Stimulated activated CD4-positive, alpha-beta T cell treated with anti-CD3 and anti-CD28 coated beads, Interleukin-1b, Interleukin-23, amount 100 ng/mL, for 24 hours (primary cell): ENCODE data around the gene NOMO2.
"Not testable (repeated sequence)": the region's sequence is repeated elsewhere in the genome, so short reads cannot be mapped to it uniquely, and the experiment has no call there.

Experiments used
- DNase-seq, 4 experiments: peaks; one replicate each; pipeline ENCODE4 v3.0.0-alpha.2; 2020; ENCODE audit warnings: low read depth in 4 of 4, low spot score in 1 of 4

NOMO2 gene

DNA sequence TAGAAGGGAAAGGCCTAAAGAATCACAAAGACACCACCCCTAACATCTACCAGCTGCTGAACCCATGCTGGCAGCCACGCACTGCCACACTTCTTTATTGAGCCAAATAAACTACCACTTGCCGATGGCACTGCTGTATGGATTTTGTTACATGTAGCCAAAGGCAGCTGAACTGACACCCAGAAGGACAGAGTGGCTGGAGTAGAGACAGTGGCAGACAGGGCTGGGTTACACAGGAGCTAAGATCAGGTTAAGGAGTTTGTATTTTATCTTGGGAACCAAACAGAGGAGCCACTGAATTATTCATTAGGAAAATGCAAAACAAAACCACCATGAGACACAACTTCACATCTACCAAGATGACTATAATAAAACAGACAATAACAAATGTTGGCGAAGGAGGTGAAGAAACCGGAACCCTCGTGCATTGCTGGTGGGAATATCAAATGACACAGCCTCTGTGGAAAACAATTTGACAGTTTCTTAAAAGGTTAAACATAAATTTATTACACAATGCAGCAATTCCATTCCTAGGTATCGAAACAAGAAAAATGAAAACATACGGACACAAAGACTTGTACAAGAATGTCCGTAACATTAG lies 35.9 kb downstream of the NOMO2 start:
- DNase-seq, result not testable (repeated sequence)

DNA sequence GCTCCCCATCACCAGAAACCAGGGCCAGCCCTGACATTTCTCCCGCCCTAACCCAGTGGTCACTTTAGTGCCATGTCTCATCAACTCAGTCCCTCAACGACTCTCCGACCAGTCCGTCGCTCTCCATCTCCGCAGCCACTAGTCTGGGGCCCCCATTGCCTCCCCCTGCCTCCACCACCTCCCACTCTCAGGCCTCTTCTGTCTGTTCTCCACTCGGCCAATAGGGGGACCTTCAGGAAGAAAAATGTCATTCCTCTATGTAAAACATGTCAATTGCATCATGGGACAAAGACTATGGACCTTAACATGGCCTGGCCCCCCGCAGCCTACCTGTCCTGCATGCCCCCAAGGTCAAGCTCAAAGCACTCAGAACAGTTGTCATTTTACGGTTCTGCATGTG lies 39.3 kb downstream of the NOMO2 start:
- DNase-seq, result not testable (repeated sequence)

DNA sequence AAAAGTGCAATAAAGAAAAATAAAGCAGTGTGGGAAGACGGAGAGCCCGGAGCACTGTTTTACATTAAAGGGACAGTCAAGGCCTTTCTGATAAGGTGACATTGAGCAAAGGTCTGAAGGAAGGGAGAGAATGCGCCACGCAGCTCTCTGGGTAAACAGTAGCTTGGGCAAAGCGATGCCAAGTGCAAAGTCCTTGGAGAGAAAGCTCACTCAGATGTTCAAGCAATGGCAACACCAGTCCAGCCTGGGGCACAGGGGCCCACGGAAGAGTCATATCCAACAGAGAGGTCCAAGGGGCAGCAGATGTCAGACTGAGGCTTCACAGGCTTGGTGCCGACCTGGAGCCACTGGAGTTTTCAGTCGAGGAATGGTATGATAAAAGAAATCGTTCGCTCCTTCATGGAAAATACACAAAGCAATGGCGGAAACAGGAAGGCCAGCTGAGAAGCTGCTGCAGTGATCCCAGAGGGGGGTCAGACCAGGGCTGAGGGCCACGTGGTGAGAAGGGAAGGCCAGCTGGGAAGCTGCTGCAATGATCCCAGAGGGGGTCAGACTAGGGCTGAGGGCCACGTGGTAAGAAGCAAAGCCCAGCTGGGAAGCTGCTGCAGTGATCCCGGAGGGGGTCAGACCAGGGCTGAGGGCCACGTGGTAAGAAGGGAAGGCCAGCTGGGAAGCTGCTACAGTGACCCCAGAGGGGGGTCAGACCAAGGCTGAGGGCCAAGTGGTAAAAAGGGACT lies 40.3 kb downstream of the NOMO2 start:
- DNase-seq, result not testable (repeated sequence)

DNA sequence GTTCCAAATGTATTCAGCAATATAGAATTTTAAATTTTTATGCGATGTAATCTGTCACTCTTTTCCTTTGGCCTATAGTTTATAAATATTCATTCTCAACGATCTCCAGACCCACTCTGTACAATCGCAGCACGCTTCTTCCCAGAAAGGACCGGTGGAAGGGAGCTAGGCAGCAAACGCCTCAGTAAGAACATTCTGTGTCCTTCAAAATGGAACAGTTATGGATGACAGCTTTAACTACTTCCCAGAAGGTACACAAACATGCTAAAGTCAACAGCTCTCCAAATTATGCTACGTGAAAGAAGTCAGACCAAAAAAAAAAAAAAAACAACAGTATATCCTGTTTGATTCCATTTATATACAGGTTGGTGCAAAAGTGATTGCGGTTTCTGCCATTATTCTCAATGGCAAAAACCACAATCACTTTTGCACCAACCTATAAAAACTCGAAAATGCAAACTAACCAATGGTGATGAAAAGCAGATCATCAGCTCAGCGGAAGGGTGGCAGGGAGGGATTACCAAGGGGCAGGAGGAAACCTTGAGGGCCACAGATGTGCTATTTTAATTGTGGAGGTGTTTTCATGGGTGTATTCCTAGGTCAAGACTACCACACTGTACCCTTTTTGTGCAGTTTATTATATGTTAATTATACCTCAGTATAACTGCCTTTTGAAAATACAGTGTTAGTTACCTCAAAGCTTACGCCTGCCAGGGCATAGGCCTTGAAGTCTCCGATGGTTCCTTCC lies 43.2 kb downstream of the NOMO2 start:
- DNase-seq, result not testable (repeated sequence)

DNA sequence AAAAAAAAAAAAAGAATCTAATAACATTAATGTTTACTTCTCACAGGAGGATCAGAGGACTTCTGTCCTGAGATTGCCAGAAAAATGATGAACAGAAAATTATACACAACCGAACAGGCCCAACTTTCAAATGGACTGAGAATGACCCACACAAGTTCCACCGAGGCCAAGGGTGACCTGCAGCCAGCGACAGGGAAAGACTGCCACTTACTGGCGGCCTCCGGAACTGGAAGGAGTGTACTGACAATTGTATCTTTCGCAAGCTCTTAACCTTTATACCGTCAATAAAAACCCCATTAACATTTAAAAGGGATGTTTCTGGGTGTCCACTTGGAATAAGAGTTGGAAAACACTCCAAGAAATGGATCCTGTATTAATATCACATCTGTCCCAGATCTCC lies 63.5 kb downstream of the NOMO2 start:
- DNase-seq, result not testable (repeated sequence)

DNA sequence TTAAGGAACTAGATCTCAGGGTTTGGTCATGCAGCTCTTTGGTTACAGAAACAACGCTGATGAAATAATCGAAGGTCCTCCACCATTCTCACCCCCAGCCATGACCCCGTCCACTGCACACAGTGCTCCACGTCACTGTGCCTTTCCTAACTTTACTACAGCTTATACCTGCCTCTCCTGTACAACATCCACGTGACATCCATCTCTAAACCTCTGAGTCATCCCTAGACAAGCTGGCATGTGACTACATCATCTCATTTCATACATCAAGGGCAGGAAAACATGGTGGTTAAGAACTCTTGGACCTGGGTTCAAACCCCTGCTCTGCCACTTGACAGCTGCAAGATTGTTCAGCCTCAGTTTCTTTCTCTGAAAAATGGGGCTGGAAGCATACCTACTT lies 64.9 kb downstream of the NOMO2 start:
- not testable (repeated sequence) for DNase-seq

DNA sequence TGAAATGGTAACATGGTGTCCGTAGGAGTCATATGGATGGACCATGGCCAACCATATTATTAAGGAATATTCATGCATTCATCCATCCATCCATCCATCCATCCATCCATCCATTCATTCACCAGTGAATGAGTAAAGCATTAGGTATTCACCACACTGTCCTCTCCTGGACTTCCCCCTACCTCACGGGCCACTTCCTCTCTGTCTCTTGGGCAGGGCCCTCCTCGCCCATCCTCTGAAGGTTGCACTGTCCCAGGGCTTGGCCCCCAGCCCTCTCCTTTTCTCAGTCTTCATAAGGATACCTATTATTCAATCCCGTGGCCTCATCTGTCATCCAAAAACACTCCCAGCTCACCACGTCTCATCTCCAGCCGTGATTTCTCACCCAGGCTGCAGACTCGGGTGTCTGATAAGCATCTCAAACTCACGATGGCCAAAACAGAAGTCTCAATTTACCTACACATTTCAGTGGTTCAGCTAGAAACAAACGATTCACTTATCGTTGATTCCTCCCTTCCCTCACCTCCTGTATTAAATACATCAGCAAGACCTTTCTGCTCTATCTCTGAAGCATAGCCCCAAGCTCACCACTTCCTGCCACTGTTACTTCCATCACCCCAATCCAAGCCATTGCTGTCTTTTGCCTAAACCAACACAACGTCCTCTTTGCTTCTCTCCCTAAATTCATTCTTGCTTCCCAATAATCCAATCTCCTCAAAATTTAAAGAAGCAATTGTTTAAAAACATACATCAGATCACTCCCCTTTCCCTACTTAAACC lies 69.6 kb downstream of the NOMO2 start:
- not testable (repeated sequence) for DNase-seq

GRCh38 chr16:18436025-18436424 lies 125.9 kb downstream of the NOMO2 start:
- DNase-seq, result not testable (repeated sequence)

DNA sequence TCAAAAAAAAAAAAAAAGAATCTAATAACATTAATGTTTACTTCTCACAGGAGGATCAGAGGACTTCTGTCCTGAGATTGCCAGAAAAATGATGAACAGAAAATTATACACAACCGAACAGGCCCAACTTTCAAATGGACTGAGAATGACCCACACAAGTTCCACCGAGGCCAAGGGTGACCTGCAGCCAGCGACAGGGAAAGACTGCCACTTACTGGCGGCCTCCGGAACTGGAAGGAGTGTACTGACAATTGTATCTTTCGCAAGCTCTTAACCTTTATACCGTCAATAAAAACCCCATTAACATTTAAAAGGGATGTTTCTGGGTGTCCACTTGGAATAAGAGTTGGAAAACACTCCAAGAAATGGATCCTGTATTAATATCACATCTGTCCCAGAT lies 146.1 kb downstream of the NOMO2 start:
- DNase-seq, result not testable (repeated sequence)

- DNase-seq, result not testable (repeated sequence)
Measured at GRCh38 chr16:18409532-18410293, 152.2 kb downstream of the NOMO2 start.

DNA sequence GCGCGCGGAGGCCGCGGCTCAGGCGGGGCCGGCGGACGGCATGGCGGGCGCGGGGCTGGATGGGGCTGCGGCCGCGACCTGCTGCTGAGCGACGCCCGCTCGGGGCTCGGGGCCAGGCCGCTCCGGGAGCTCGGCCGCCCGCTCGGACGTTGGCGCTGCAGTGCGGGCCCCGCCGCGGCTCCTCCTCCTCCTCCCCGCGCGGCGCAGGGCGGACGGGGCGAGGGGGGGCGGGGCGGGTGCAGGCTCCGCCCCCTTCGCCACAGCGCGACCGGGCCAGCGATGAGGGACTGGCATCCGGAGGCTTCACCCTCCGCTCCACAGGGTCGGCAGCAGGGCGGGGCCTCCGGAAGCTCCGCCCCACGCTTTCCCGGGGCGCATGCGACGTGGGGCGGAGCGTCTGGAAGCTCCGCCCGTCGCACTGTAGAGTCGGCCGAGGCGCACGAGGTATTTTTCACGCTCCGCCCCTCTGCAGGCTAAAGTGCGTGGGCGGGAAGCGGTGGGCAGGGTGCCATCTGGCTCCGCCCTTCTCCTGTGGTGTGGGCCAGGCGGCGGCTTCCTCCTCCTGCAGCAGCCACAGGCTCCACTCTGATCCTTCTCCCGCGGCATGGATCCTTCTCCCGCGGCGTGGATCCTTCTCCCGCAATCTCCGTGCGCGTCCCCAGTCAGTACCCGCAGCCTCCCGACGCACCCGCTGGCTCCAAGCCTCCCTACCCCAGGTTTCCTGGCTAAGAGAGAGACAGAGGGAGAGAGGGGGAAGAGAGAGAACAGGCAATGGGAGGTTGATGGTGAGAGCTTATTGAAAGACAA lies 159.8 kb downstream of the NOMO2 start:
- not testable (repeated sequence) for DNase-seq

DNA sequence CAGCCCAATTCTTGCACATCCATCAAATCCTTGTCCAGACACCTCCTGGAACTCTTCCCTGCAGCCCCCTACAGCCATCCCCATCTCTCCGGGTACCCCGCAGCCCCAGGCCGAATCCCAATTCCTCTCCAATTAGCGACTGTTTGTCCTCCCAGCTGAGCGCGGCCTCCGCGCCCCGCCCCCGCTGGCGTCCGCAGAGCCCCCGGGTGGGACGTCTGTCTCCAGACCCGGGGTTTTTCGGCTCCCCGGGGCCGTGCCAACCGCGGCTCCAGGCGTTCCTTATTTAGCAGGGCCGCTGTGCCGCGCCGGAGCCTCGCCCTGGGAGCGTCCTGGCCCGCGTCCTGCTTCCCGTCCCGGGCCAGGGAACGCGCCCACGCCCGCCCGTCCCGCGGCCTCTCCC lies 160.7 kb downstream of the NOMO2 start:
- not testable (repeated sequence) for DNase-seq

DNA sequence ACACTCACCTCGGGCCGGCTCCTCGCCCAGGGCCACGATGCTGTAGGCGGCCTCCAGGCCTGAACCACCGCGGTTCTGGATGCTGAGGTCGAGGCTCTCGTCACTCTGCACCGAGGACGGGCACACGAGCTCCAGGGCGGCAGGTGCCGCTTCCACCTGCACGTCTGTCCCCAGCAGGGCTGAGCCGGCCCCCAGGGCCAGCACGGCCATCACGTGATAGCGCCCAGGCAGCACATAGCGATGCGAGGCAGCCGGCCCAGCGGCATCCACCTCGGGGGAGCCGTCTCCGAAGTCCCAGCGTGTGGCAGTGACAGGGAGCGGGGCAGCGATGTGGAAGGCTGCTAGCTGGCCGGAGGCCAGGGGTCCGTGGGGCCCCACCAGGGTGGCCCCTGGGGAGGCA lies 167.5 kb downstream of the NOMO2 start:
- DNase-seq, result not testable (repeated sequence)

DNA sequence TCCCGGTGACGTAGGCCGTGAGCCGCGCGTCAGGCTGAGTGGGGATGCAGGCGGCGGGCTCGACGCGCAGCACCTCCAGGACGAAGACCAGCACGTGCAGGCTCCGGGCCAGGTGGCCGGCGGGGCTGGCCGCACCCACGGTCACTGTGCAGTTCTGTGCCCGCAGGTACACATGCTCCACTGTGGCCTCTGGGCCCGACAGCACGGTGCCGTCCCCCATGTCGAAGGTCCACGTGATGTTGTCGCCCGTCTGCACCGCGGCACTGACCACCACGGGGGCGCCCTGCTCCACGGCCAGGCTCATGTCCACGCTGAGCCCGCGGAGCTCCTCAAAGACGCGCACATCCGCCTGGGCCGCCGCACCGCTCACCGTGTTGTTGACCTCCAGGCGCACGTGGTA lies 174.1 kb downstream of the NOMO2 start:
- DNase-seq, result not testable (repeated sequence)

- DNase-seq, result not testable (repeated sequence)
Measured at GRCh38 chr16:18386517-18386916, 175.4 kb downstream of the NOMO2 start.

GRCh38 chr16:18385285-18385684 lies 176.6 kb downstream of the NOMO2 start:
- not testable (repeated sequence) for DNase-seq

DNA sequence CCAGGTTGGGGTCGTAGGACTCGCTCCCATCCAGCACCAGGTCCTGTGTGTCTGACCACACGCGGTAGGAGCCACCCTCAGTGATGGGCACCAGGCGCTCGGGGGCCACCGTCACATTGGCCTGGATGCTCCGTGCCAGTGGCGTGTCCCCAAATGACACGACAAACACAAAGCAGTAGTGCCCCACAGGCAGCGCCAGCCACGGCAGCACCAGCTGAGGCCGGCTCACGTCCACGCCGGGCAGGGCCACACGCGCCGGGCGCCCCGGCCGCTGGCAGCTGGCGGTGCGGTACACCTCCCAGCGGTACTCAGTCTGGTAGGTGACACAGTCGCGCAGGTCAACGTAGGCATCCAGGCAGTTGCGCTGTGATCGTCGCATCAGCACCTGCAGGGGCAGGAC lies 177.0 kb downstream of the NOMO2 start:
- not testable (repeated sequence) for DNase-seq

DNA sequence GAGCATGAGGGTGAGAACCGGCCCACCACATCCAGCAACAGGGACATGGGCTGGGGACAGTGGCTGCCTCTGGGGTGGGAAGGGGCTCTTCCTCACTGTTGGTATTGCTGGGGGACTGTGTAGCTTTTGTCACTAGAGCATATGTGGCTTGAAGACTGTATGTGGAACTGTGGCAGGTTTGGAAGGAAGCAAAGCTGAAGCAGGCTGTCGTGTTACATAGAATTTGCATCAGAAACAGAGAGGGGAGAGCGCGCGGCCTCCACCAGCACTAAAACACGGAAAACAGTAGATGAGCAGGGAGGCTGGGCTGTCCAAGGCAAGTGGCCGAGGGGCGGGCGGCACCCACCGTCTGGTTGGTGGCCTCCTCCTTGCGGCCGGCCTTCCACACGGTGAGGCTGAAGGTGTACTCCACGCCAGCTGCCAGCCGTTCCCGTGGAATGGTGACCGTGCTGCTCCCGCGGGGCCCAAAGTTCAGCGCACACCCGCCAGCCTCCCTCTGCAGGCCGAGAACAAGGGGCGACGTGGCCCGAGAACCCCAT lies 177.7 kb downstream of the NOMO2 start:
- not testable (repeated sequence) for DNase-seq

DNA sequence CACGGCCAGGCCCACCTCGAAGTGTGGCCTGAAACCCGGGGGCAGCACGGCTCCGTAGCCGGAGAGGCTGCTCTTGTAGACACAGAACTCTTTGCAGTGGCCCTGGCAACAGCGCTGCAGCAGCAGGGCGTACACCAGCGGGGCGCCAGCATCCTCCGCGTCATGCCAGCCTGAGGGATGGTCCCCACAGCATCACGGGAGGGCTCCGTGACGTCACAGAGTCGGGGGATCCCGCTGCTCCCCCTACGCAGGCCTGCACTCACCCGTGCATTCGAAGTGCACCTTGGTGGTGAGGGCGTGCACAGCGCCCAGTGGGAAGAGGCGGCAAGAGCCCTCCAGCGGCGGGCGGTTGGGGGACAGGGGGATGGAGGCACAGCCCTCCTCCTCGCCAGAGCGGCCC lies 179.2 kb downstream of the NOMO2 start:
- DNase-seq, result not testable (repeated sequence)
